Measurements from ENCODE around the gene SLC16A10. TPM values are rescaled to one million over a fixed set of nuclear protein-coding genes. Genes with fewer than 3 reads are reported as not detected.

SLC16A10 gene
- total and polyA plus RNA-seq, 2 of the 13 experiments (the other 11 are each of a cell fraction or from before 2014, with no cell fraction given) = 8.2 to 20.1 TPM

DNA sequence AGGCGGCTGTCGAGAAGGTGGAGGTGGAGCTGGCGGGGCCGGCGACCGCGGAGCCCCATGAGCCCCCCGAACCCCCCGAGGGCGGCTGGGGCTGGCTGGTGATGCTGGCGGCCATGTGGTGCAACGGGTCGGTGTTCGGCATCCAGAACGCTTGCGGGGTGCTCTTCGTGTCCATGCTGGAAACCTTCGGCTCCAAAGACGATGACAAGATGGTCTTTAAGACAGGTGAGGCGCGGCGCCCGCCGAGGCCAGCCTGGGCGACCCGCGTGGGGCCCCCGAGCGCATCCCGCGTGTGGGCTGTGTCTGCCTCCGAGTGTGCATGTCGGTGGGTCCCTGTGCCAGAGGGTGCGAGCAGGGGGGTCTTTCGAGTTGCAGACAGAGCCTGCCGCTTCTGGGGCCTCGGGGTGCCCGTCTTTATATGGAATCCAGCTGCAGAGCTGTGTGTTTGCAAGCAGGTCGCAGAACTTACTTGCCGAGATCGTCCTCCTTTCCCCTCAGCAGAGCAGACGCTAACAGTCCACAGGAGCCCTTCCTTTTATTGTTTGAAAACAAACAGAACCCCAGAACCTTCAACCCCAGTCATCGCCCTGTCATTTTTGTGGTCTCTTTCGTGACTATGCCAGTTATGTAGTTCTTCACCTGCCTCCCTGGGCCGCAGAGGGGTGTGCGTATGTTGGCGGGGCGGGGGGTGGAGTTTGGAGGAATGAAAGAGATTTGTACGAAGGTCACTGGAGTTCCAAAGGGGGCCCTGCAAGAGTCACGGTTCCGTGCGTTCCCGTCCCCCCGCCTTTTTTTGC is 766 bp downstream of the SLC16A10 start:
- intact Hi-C loops (cut with micrococcal nuclease; ENCODE audit: unreplicated experiment) = loop anchor here (2.0 to 10.0 kb wide), 3 partner anchors 17 to 169 kb away; a partner anchor contains a TSS
- FAIRE-seq (no peak), ATAC-seq (peak; percentile 69), DNase-seq (ENCODE audit: low spot score) (peak; percentile 63)
- TSS peak; percentile 89 for BruUV-seq (replicated peaks)
- Histone ChIP-seq H3K4me3 (replicated peaks in 1 of 3; ENCODE audit: insufficient read depth in 1 of 3, low read depth in 2 of 3, low read length in 3 of 3) (peak overlapping the region; percentile 67 to 85 (median 85)), H3K4me2 (ENCODE audit: low read depth, low read length) (peak overlapping the region; percentile 87), H3K36me3 (replicated peaks in 1 of 2; ENCODE audit: control insufficient read depth in 1 of 2, insufficient read depth in 2 of 2, low read length in 2 of 2) (no peaks in the 10 kb centered on the region), H3K79me2 (ENCODE audit: insufficient read depth, low read length) (peaks cover 18% of the 10 kb centered on the region), H3K9ac (ENCODE audit: insufficient read depth, low read depth, low read length) (peak overlapping the region; percentile 59), H3K9me3 (ENCODE audit: low read length) (no peaks in the 10 kb centered on the region), H2AFZ (ENCODE audit: low read length) (peak overlapping the region; percentile 66), H4K20me1 (ENCODE audit: insufficient read depth, low read length) (no peaks in the 10 kb centered on the region), H3K27me3 (ENCODE audit: control insufficient read depth in 1 of 2, insufficient read depth in 2 of 2, low read length in 2 of 2) (no peaks in the 10 kb centered on the region), H3K4me1 (ENCODE audit: insufficient read depth, low read length) (peaks cover 45% of the 10 kb centered on the region), H3K27ac (ENCODE audit: extremely low read length, insufficient read depth, low read length) (peak overlapping the region; percentile 53)
- POLR2A ChIA-PET = interaction anchor here (1.2 to 1.3 kb wide), 2 partner anchors 18 to 20 kb away, joined by 3 to 4 read pairs; no protein-coding TSS in a partner anchor
- CTCF ChIA-PET (ENCODE audit: low intra/inter-chr PET ratio, low total read pairs) = no interaction called here
- in situ Hi-C loops (cut with HindIII; ENCODE audit: extremely low pct_ligation_motif_present, low pct_unique_long_range_greater_than_20kb) = no loop called here
- 0% methylated on average over 13 of the region's 54 CpGs for WGBS (ENCODE audit: low lambda C conversion rate)
- TF ChIP-seq FOXC1 (CRISPR knock-in tag; IDR thresholded peaks at IDR 0.05; ENCODE audit: borderline replicate concordance) (peak; percentile 7; the same call in 1 of the 2 replicates), MAF1 (CRISPR knock-in tag; IDR thresholded peaks at IDR 0.05; ENCODE audit: borderline replicate concordance) (no peak), HNRNPLL (IDR thresholded peaks at IDR 0.05; ENCODE audit: low read depth, low read length, poor library complexity, severe bottlenecking) (peak; percentile 13), ZNF253 (CRISPR knock-in tag; IDR thresholded peaks at IDR 0.05; ENCODE audit: borderline replicate concordance) (no peak), HNF4A (CRISPR knock-in tag; IDR thresholded peaks at IDR 0.05) (0 out of 2 replicates have a peak, but pooled peaks have one; percentile 23), ZFP90 (CRISPR knock-in tag; IDR thresholded peaks at IDR 0.05; ENCODE audit: borderline replicate concordance) (no peak; the same call in 1 of the 2 replicates), RXRB (CRISPR knock-in tag; IDR thresholded peaks at IDR 0.05; ENCODE audit: borderline replicate concordance) (peak; percentile 9; the same call in 1 of the 2 replicates), ZNF878 (CRISPR knock-in tag; IDR thresholded peaks at IDR 0.05) (0 out of 2 replicates have a peak, but pooled peaks have one; percentile 24), ZNF329 (CRISPR knock-in tag; IDR thresholded peaks at IDR 0.05; ENCODE audit: low read depth) (0 out of 2 replicates have a peak, but pooled peaks have one; percentile 24), CCDC6 (CRISPR knock-in tag; IDR thresholded peaks at IDR 0.05) (0 out of 2 replicates have a peak, but pooled peaks have one; percentile 11), AGO2 (optimal IDR thresholded peaks at IDR 0.05; ENCODE audit: low read depth, low read length) (peak; percentile 53), ZNF644 (CRISPR knock-in tag; IDR thresholded peaks at IDR 0.05; ENCODE audit: low read depth) (0 out of 2 replicates have a peak, but pooled peaks have one; percentile 14)
- TF ChIP-seq, protein P1, sequence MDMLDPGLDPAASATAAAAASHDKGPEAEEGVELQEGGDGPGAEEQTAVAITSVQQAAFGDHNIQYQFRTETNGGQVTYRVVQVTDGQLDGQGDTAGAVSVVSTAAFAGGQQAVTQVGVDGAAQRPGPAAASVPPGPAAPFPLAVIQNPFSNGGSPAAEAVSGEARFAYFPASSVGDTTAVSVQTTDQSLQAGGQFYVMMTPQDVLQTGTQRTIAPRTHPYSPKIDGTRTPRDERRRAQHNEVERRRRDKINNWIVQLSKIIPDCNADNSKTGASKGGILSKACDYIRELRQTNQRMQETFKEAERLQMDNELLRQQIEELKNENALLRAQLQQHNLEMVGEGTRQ (IDR thresholded peaks at IDR 0.05; ENCODE audit: low read depth, low read length) = no peak
- TF ChIP-seq, protein P1 (CRISPR knock-in tag; IDR thresholded peaks at IDR 0.05; ENCODE audit: borderline replicate concordance) = no peak
- TF ChIP-seq, protein P2, sequence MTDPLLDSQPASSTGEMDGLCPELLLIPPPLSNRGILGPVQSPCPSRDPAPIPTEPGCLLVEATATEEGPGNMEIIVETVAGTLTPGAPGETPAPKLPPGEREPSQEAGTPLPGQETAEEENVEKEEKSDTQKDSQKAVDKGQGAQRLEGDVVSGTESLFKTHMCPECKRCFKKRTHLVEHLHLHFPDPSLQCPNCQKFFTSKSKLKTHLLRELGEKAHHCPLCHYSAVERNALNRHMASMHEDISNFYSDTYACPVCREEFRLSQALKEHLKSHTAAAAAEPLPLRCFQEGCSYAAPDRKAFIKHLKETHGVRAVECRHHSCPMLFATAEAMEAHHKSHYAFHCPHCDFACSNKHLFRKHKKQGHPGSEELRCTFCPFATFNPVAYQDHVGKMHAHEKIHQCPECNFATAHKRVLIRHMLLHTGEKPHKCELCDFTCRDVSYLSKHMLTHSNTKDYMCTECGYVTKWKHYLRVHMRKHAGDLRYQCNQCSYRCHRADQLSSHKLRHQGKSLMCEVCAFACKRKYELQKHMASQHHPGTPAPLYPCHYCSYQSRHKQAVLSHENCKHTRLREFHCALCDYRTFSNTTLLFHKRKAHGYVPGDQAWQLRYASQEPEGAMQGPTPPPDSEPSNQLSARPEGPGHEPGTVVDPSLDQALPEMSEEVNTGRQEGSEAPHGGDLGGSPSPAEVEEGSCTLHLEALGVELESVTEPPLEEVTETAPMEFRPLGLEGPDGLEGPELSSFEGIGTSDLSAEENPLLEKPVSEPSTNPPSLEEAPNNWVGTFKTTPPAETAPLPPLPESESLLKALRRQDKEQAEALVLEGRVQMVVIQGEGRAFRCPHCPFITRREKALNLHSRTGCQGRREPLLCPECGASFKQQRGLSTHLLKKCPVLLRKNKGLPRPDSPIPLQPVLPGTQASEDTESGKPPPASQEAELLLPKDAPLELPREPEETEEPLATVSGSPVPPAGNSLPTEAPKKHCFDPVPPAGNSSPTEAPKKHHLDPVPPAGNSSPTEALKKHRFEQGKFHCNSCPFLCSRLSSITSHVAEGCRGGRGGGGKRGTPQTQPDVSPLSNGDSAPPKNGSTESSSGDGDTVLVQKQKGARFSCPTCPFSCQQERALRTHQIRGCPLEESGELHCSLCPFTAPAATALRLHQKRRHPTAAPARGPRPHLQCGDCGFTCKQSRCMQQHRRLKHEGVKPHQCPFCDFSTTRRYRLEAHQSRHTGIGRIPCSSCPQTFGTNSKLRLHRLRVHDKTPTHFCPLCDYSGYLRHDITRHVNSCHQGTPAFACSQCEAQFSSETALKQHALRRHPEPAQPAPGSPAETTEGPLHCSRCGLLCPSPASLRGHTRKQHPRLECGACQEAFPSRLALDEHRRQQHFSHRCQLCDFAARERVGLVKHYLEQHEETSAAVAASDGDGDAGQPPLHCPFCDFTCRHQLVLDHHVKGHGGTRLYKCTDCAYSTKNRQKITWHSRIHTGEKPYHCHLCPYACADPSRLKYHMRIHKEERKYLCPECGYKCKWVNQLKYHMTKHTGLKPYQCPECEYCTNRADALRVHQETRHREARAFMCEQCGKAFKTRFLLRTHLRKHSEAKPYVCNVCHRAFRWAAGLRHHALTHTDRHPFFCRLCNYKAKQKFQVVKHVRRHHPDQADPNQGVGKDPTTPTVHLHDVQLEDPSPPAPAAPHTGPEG (CRISPR knock-in tag; IDR thresholded peaks at IDR 0.05) = 0 out of 2 replicates have a peak, but pooled peaks have one; percentile 21
